Endodermal cell (in vitro differentiated cells): ENCODE measurements around the gene CAB39. TPM values are rescaled to one million over a fixed set of nuclear protein-coding genes. Genes with fewer than 3 reads are reported as not detected.

Experiments used
- DNase-seq: peaks from one replicate; pipeline ENCODE4 v3.0.0-alpha.2; 2017
- H3K27ac ChIP-seq: 2 replicates; pipeline ENCODE4 v1.5.1; 2013; ENCODE audit warnings: mild to moderate bottlenecking, low read depth, low read length, moderate library complexity
- H3K27me3 ChIP-seq: 2 replicates; pipeline ENCODE4 v1.6.1; 2013; ENCODE audit warnings: mild to moderate bottlenecking, low read length, moderate library complexity; ENCODE audit not compliant: insufficient read depth, control insufficient read depth, poor library complexity, severe bottlenecking
- H3K36me3 ChIP-seq: 2 replicates; pipeline ENCODE4 v1.7.0; 2013; ENCODE audit warnings: mild to moderate bottlenecking, low read length, moderate library complexity; ENCODE audit not compliant: control insufficient read depth, insufficient read depth
- H3K4me1 ChIP-seq: one replicate; pipeline ENCODE4 v1.7.0; 2013; ENCODE audit warnings: low read length; ENCODE audit not compliant: control insufficient read depth, insufficient read depth
- H3K4me3 ChIP-seq: 2 replicates; pipeline ENCODE4 v1.5.1; 2013; ENCODE audit warnings: mild to moderate bottlenecking, low read length, moderate library complexity
- H3K9ac ChIP-seq: 2 replicates; pipeline ENCODE4 v1.6.1; 2013; ENCODE audit warnings: mild to moderate bottlenecking, low read length, moderate library complexity; ENCODE audit not compliant: poor library complexity, severe bottlenecking; ENCODE audit errors: extremely low read depth
- H3K9me3 ChIP-seq: 2 replicates; pipeline ENCODE4 v1.6.1; 2013; ENCODE audit warnings: mild to moderate bottlenecking, low read length, moderate library complexity; ENCODE audit not compliant: control insufficient read depth
- H3K27ac Mint-ChIP-seq: 2 replicates; pipeline ENCODE4 v1.8.0; 2020; ENCODE audit warnings: mixed read lengths
- H3K27me3 Mint-ChIP-seq: 2 replicates; pipeline ENCODE4 v1.8.0; 2021; ENCODE audit warnings: mild to moderate bottlenecking, mixed read lengths; ENCODE audit not compliant: insufficient read depth
- H3K36me3 Mint-ChIP-seq: 2 replicates; pipeline ENCODE4 v1.8.0; 2020; ENCODE audit warnings: low read depth, mixed read lengths
- H3K4me1 Mint-ChIP-seq: 2 replicates; pipeline ENCODE4 v1.8.0; 2020; ENCODE audit warnings: mixed read lengths
- H3K4me3 Mint-ChIP-seq: 2 replicates; pipeline ENCODE4 v1.8.0; 2020; ENCODE audit warnings: mild to moderate bottlenecking, moderate library complexity, mixed read lengths
- H3K9me3 Mint-ChIP-seq: 2 replicates; pipeline ENCODE4 v1.8.0; 2020; ENCODE audit warnings: mild to moderate bottlenecking, mixed read lengths
- CTCF ChIP-seq: fragments of 200-600 bp; sonication (generic); conservative IDR thresholded peaks from 2 replicates; pipeline ENCODE4 v1.5.0; 2021; ENCODE audit warnings: antibody characterized with exemption, mild to moderate bottlenecking
- WGBS, 2 experiments: methylation state at CpG; one replicate each; pipeline versions ENCODE4 v1.1.5 to v1.1.7; 2013; ENCODE audit warnings: missing lambda C conversion rate in 2 of 2, mixed read lengths in 1 of 2; ENCODE audit not compliant: insufficient coverage in 1 of 2, insufficient read length in 1 of 2; 5-methylcytosine and 5-hydroxymethylcytosine counted together
- total RNA-seq, 2 donors: library from RNA; stranded (reverse); fragmentation: NEBNext Ultra II Directional in 1 of 2; extraction: Animal tissue kit (Norgen Biotek cat#: 25700) in 1 of 2; gene quantifications; 2 replicates in 1 of 2; 3 replicates in 1 of 2; pipeline ENCODE4 v1.2.1, GENCODE V29; 2021

The CAB39 gene
- total RNA-seq, 2 donors from 2014 or later = 41.4 to 48.4 TPM

- no peaks in the 10 kb centered on the region for H3K36me3 Mint-ChIP-seq
- H3K9me3 Mint-ChIP-seq = peaks cover 13% of the 10 kb centered on the region
- no peak overlapping the region for H3K4me3 Mint-ChIP-seq
- no peak overlapping the region for H3K27ac ChIP-seq
- H3K4me1 Mint-ChIP-seq = no peaks in the 10 kb centered on the region
- 17 to 61% methylated on average over 3 to 32 of the region's 32 CpGs for WGBS, 2 experiments
- peaks cover 39% of the 10 kb centered on the region for H3K27me3 Mint-ChIP-seq
- peaks cover 9% of the 10 kb centered on the region for H3K27me3 ChIP-seq
- peak; percentile 99 for TF ChIP-seq CTCF
- no peaks in the 10 kb centered on the region for H3K36me3 ChIP-seq
- H3K4me3 ChIP-seq = no peak overlapping the region
- peaks cover 6% of the 10 kb centered on the region for H3K9me3 ChIP-seq
- DNase-seq = peak; percentile 99
- no peak overlapping the region for H3K9ac ChIP-seq
- H3K4me1 ChIP-seq = no peaks in the 10 kb centered on the region
- no peak overlapping the region for H3K27ac Mint-ChIP-seq
These were observed 135.3 kb downstream of the CAB39 start for GRCh38 chr2:230847883-230848388.

GRCh38 chr2:230849633-230850357 lies 137.2 kb downstream of the CAB39 start:
- Mint-ChIP-seq H3K9me3 (peaks cover 13% of the 10 kb centered on the region), H3K27ac (no peak overlapping the region), H3K4me1 (no peaks in the 10 kb centered on the region), H3K4me3 (no peak overlapping the region), H3K27me3 (peaks cover 38% of the 10 kb centered on the region), H3K36me3 (no peaks in the 10 kb centered on the region)
- H3K27ac ChIP-seq = no peak overlapping the region
- H3K9ac ChIP-seq = no peak overlapping the region
- WGBS, 2 experiments = 76 to 79% methylated on average over 25 to 40 of the region's 40 CpGs
- H3K9me3 ChIP-seq = peaks cover 6% of the 10 kb centered on the region
- H3K4me1 ChIP-seq = no peaks in the 10 kb centered on the region
- DNase-seq = peak; percentile 97
- H3K4me3 ChIP-seq = no peak overlapping the region
- TF ChIP-seq CTCF = peak; percentile 98
- H3K27me3 ChIP-seq = peaks cover 4% of the 10 kb centered on the region
- no peaks in the 10 kb centered on the region for H3K36me3 ChIP-seq

- no peak overlapping the region for H3K27ac ChIP-seq
- DNase-seq = no peak
- no peaks in the 10 kb centered on the region for H3K27me3 ChIP-seq
- peaks cover 6% of the 10 kb centered on the region for H3K9me3 ChIP-seq
- Mint-ChIP-seq H3K4me3 (no peak overlapping the region), H3K9me3 (peaks cover 13% of the 10 kb centered on the region), H3K36me3 (no peaks in the 10 kb centered on the region), H3K27me3 (peaks cover 37% of the 10 kb centered on the region), H3K27ac (no peak overlapping the region), H3K4me1 (no peaks in the 10 kb centered on the region)
- TF ChIP-seq CTCF = no peak
- H3K36me3 ChIP-seq = no peaks in the 10 kb centered on the region
- WGBS, 2 experiments = 89 to 96% methylated on average over 5 to 7 of the region's 7 CpGs
- no peak overlapping the region for H3K9ac ChIP-seq
- H3K4me3 ChIP-seq = no peak overlapping the region
- no peaks in the 10 kb centered on the region for H3K4me1 ChIP-seq
These were observed 137.7 kb downstream of the CAB39 start for GRCh38 chr2:230850358-230850658.
